ENCODE results near the gene RIMS1. TPM values are rescaled to one million over a fixed set of nuclear protein-coding genes. Genes with fewer than 3 reads are reported as not detected.

RIMS1 gene
- total and polyA plus RNA-seq, 9 of the 15 experiments (the other 6 are each of a cell fraction or from before 2014, with no cell fraction given), result not detected

DNA sequence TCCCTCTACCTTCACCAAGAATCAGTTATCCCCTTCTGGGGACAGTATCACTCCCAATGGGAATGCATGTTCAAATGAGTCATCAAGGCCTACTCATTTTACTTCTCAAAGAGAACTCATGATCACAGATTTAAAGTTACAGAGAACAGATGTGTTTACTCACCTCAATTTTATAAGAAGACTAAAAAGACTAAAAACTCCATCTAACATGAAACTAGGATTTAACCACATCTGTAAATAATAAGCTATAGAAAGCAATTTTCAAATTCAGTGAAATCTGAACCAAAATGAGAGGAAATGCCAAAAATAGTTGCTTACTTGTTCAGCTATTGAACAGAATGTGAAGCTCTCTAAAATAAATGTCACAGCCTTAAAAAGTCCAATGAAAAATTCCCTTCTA is 435.4 kb downstream of the RIMS1 start (continued):
- TF ChIP-seq, protein P1, sequence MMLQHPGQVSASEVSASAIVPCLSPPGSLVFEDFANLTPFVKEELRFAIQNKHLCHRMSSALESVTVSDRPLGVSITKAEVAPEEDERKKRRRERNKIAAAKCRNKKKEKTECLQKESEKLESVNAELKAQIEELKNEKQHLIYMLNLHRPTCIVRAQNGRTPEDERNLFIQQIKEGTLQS (IDR thresholded peaks at IDR 0.05), result no peak
- TF ChIP-seq, protein P1 (CRISPR knock-in tag; conservative IDR thresholded peaks at IDR 0.05), result no peak

DNA sequence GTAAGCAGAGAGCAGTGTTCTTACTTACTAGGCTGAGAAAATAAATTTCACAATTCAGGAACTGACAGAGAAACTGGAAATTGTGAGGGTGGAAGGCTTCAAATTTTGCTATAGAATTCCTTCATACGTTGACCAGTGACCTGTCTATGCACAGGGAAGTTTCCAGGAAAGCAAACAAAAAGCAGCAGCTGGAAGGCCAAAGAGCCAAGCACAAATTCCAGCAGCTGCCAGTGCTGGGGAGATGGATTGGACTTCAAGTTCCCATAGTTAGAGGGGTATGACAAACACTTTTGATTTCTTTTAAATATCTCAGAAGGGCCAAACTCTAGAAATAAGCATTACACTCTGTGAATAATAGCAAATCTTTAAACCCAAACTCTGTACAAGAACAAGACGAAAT is 436.4 kb downstream of the RIMS1 start:
- no peaks in the 10 kb centered on the region for H3K9me1 ChIP-seq (ENCODE audit: control insufficient read depth, insufficient read depth, low read length)
- FAIRE-seq, result no peak
- no peak for DNase-seq (ENCODE audit: extremely low read depth in 1 of 4, low spot score in 3 of 4)
- H3K27me3 ChIP-seq (ENCODE audit: control insufficient read depth in 2 of 2, insufficient read depth in 2 of 2, low read length in 2 of 2), result no peaks in the 10 kb centered on the region
- no peak overlapping the region for H3K4me3 ChIP-seq
- no peaks in the 10 kb centered on the region for H3K9me3 ChIP-seq (replicated peaks; ENCODE audit: control insufficient read depth, insufficient read depth, low read depth, low read length)
- no peak overlapping the region for H3K4me2 ChIP-seq (ENCODE audit: insufficient read depth, low read length)
- in situ Hi-C loops (cut with MboI) (no loop called here), intact Hi-C loops (cut with micrococcal nuclease) (no loop called here)
- TF ChIP-seq, protein P2, sequence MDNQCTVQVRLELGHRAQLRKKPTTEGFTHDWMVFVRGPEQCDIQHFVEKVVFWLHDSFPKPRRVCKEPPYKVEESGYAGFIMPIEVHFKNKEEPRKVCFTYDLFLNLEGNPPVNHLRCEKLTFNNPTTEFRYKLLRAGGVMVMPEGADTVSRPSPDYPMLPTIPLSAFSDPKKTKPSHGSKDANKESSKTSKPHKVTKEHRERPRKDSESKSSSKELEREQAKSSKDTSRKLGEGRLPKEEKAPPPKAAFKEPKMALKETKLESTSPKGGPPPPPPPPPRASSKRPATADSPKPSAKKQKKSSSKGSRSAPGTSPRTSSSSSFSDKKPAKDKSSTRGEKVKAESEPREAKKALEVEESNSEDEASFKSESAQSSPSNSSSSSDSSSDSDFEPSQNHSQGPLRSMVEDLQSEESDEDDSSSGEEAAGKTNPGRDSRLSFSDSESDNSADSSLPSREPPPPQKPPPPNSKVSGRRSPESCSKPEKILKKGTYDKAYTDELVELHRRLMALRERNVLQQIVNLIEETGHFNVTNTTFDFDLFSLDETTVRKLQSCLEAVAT (IDR thresholded peaks at IDR 0.05), result no peak
- TF ChIP-seq ARNT (IDR thresholded peaks at IDR 0.05) (no peak), U2AF1 (optimal IDR thresholded peaks at IDR 0.05; ENCODE audit: low read depth, low read length) (no peak), ZNF124 (CRISPR knock-in tag; IDR thresholded peaks at IDR 0.05) (no peak), CHCHD3 (CRISPR knock-in tag; IDR thresholded peaks at IDR 0.05) (no peak), KAT2B (IDR thresholded peaks at IDR 0.05; ENCODE audit: low read depth, low read length) (no peak), NBN (IDR thresholded peaks at IDR 0.05; ENCODE audit: low read depth) (no peak)
- TF ChIP-seq, protein P3, sequence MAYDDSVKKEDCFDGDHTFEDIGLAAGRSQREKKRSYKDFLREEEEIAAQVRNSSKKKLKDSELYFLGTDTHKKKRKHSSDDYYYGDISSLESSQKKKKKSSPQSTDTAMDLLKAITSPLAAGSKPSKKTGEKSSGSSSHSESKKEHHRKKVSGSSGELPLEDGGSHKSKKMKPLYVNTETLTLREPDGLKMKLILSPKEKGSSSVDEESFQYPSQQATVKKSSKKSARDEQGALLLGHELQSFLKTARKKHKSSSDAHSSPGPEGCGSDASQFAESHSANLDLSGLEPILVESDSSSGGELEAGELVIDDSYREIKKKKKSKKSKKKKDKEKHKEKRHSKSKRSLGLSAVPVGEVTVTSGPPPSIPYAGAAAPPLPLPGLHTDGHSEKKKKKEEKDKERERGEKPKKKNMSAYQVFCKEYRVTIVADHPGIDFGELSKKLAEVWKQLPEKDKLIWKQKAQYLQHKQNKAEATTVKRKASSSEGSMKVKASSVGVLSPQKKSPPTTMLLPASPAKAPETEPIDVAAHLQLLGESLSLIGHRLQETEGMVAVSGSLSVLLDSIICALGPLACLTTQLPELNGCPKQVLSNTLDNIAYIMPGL (CRISPR knock-in tag; IDR thresholded peaks at IDR 0.05), result no peak
- no peaks in the 10 kb centered on the region for H4K20me1 ChIP-seq (replicated peaks; ENCODE audit: control insufficient read depth, insufficient read depth, low read length)
- H3K9ac ChIP-seq (ENCODE audit: insufficient read depth in 1 of 2, low read depth in 2 of 2, low read length in 2 of 2), result no peak overlapping the region
- H3K36me3 ChIP-seq (ENCODE audit: control insufficient read depth, insufficient read depth, low read length), result no peaks in the 10 kb centered on the region
- ChIA-PET POLR2A (no interaction called here), CTCF (ENCODE audit: low intra/inter-chr PET ratio) (no interaction called here)
- H3K27ac ChIP-seq (ENCODE audit: extremely low read depth, low read depth, low read length), result no peak overlapping the region
- no peaks in the 10 kb centered on the region for H3K79me2 ChIP-seq (ENCODE audit: control insufficient read depth, insufficient read depth, low read length)
- no peak overlapping the region for H2AFZ ChIP-seq (ENCODE audit: low read depth, low read length)
- BruUV-seq (replicated peaks), result no TSS peak
- no peaks in the 10 kb centered on the region for H3K4me1 ChIP-seq (replicated peaks in 1 of 2; ENCODE audit: control insufficient read depth in 2 of 2, insufficient read depth in 2 of 2, low read length in 2 of 2)
- WGBS (ENCODE audit: insufficient coverage, low coverage, missing lambda C conversion rate), result 0% methylated on average over 2 of the region's 2 CpGs
- no peak for ATAC-seq
